ENCODE measurements around the gene FLYWCH1.
"Not testable (repeated sequence)": the region's sequence is repeated elsewhere in the genome, so short reads cannot be mapped to it uniquely, and the experiment has no call there.

The FLYWCH1 gene

DNA sequence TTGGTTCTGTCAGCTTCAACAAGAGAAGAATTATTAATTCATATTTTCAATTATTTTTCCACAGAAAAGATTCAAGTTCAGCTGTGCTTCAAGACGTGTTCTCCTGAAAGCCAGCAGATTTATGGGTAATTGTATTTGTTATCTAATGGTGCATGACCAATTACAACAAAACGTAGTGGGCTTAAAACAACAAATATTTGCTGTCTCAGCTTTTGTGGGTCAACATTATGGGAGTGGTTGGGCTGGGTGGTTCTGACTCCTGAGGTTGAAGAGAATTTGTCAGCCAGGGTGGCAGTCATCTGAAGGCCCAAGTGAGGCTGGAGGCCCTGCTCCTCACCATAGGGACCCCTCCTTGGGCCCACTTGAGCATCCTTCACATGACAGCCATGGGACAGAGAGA is 28.2 kb downstream of the FLYWCH1 start:
- no peak for DNase-seq (ENCODE audit: low spot score)
- in situ Hi-C loops (cut with MboI; ENCODE audit: low sequenced_read_pairs, unreplicated experiment), result no loop called here
- TF ChIP-seq, protein P1, sequence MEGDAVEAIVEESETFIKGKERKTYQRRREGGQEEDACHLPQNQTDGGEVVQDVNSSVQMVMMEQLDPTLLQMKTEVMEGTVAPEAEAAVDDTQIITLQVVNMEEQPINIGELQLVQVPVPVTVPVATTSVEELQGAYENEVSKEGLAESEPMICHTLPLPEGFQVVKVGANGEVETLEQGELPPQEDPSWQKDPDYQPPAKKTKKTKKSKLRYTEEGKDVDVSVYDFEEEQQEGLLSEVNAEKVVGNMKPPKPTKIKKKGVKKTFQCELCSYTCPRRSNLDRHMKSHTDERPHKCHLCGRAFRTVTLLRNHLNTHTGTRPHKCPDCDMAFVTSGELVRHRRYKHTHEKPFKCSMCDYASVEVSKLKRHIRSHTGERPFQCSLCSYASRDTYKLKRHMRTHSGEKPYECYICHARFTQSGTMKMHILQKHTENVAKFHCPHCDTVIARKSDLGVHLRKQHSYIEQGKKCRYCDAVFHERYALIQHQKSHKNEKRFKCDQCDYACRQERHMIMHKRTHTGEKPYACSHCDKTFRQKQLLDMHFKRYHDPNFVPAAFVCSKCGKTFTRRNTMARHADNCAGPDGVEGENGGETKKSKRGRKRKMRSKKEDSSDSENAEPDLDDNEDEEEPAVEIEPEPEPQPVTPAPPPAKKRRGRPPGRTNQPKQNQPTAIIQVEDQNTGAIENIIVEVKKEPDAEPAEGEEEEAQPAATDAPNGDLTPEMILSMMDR (IDR thresholded peaks at IDR 0.05; ENCODE audit: borderline replicate concordance, control extremely low read depth, extremely low read depth, insufficient read depth, missing control alignments), result no peak

DNA sequence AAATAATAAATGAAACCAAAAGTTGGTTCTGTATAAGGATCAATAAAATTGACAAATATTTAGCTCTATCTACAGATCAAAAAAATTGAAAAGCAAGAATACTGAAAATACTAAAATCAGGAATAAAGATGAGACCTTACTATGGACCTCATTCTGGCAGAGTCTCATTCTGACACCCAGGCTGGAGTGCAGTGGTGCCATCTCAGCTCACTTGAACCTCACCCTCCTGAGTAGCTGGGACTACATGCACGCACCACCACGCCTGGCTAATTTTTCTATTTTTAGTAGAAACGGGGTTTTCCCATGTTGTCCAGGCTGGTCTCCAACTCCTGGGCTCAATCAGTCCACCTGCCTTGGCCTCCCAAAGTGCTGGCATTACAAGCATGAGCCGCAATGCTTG is 30.3 kb downstream of the FLYWCH1 start:
- in situ Hi-C loops (cut with MboI; ENCODE audit: low sequenced_read_pairs, unreplicated experiment), result no loop called here
- DNase-seq (ENCODE audit: low spot score), result no peak
- TF ChIP-seq, protein P1 (IDR thresholded peaks at IDR 0.05; ENCODE audit: borderline replicate concordance, control extremely low read depth, extremely low read depth, insufficient read depth, missing control alignments), result no peak

DNA sequence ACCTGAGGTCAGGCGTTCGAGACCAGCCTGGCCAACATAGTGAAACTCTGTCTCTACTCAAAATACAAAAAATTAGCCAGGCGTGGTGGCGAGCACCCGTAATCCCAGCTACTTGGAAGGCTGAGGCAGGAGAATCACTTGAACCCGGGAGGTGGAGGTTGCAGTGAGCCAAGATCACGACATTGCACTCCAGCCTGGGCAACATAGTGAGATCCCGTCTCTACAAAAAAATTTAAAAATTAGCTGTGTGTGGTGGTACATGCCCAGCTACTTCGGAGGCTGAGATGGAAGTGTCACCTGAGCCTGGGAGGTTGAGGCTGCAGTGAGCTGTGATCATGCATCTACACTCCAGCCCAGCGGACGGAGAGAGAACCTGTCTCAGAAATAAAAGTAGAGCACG is 32.0 kb downstream of the FLYWCH1 start:
- DNase-seq (ENCODE audit: low spot score); in situ Hi-C loops (cut with MboI; ENCODE audit: low sequenced_read_pairs, unreplicated experiment): not testable (repeated sequence)

DNA sequence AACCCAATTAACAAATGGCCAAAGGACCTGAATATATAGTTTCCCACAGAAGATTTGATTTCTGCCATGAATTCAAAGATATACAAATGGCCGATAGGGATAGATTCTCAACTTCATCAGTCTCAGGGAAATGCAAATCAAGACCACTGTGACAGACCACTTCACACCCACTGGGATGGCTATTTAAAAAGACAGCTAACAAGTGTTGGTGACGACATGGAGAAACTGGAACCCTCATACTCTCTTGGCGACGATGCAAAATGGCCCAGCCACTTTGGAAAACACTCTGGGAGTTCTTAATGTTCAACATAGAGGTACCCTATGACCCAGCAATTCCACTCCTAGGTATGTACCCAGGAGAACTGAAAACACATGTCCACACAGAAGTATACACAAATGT is 34.9 kb downstream of the FLYWCH1 start:
- in situ Hi-C loops (cut with MboI; ENCODE audit: low sequenced_read_pairs, unreplicated experiment), result no loop called here

DNA sequence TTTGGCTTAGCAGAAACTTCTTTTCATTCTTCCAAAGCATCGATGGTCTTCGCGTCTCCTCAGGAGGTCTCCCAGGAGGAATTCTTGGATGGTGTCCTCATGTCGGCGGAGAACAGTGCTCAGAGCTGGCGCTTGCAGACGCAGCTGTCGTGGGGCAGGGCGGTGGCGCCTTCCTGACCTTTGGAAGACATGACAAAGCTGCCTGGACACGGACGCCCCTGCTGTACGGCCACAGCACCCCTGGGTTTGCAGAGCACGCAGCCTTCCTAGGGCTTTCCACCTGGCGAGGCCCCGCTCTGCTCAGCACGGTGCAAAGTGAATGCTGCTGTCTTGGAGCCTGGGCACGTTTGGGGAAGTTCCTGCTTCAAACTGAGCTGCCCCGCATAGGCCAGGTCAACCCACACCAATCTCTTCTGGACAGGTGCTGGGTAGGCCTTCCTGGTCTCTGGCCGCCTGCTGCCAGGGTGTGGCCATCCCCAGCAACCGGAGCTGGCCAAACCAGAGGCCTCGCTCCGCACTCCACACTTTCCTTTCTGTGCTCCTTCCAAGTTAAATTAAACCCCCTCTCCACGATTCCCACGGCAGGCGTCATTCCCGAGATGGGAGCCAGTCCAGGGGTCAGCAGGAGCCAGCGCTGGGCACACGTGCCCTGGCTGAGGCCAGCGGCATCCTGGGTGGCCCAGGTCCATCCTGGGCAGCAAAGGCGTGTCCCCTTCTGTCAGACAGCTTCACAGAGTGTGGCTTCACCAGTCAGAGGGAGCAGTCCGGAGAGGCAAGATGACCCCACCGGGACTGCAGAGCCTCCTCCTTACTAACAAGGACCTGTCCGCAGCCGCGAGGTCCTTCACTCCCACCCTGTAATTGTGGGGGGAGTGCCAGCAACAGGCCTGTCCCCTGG is 37.3 kb downstream of the FLYWCH1 start:
- in situ Hi-C loops (cut with MboI; ENCODE audit: low sequenced_read_pairs, unreplicated experiment), result no loop called here
- no peak for DNase-seq (ENCODE audit: low spot score)
- TF ChIP-seq, protein P1 (IDR thresholded peaks at IDR 0.05; ENCODE audit: borderline replicate concordance, control extremely low read depth, extremely low read depth, insufficient read depth, missing control alignments), result no peak

More for the DNA sequence above, 34.9 kb downstream of the FLYWCH1 start:
- TF ChIP-seq, protein P1 (IDR thresholded peaks at IDR 0.05; ENCODE audit: borderline replicate concordance, control extremely low read depth, extremely low read depth, insufficient read depth, missing control alignments), result no peak
- no peak for DNase-seq (ENCODE audit: low spot score)

DNA sequence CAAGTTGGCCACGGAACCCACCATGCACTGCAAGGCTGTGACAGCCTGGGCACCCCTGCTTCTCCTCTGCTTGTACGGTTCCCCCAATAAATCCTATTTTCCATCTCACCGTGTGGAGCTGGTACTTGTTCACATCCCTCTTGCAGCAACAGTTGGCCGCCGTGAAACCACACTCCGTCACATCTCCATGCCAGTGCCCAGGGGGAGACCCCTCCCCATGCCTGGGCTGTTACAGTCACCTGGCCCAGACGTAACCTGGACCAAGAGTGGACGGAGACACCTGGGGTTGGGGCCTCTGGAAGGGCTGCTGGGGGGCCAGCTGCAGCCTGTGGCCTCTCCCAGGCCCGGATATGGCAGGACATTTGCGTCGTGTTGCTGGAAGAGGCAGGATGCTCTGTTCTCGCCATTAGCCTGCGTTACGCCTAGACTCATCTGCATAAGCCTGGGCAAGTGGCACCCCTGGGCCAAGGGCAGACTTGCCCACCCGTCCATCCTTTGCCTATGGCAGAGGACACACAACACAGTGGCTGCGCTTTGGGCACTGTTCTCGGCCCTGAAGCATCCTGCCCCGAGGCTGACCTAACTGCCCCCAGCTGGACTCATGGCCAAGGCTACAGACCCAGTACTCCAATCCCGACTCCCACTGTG is 38.1 kb downstream of the FLYWCH1 start:
- DNase-seq (ENCODE audit: low spot score), result no peak
- TF ChIP-seq, protein P1 (IDR thresholded peaks at IDR 0.05; ENCODE audit: borderline replicate concordance, control extremely low read depth, extremely low read depth, insufficient read depth, missing control alignments), result no peak
- in situ Hi-C loops (cut with MboI; ENCODE audit: low sequenced_read_pairs, unreplicated experiment), result no loop called here

DNA sequence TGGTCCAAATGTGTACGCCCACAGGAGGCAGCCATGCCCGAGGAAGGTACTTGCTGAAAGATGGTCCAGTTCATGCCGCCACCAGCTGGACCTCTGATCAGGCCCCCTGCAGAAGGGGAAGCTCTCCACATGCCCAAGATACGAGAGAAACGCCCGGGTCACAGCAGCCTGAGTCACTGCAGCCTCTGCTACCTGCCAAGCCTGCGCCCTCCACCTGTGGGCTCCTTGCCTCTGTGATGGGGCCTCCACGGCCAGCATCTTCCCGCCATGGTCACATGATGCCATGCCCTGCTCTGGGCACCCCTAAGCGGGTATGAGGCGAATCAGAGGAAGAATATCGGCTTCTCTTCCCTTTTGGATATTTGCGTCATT is 38.6 kb downstream of the FLYWCH1 start:
- TF ChIP-seq, protein P1 (IDR thresholded peaks at IDR 0.05; ENCODE audit: borderline replicate concordance, control extremely low read depth, extremely low read depth, insufficient read depth, missing control alignments), result no peak
- in situ Hi-C loops (cut with MboI; ENCODE audit: low sequenced_read_pairs, unreplicated experiment), result no loop called here
- DNase-seq (ENCODE audit: low spot score), result no peak
